IMR-90 (cell line): ENCODE results near the gene BTN1A1.

ENCODE experiments used
- CTCF ChIP-seq: conservative IDR thresholded peaks from 2 replicates; pipeline ENCODE4 v1.5.1; 2012; ENCODE audit warnings: mild to moderate bottlenecking, low read depth, low read length, improper control_type of control experiment
- ELK1 ChIP-seq: fragments of 150-350 bp; IDR thresholded peaks from 2 replicates; pipeline ENCODE4 v1.6.1; 2016; ENCODE audit warnings: low read depth, mild to moderate bottlenecking, low read length, moderate library complexity, borderline replicate concordance
- MXI1 ChIP-seq: IDR thresholded peaks from 2 replicates; pipeline ENCODE4 v1.6.1; 2012; ENCODE audit warnings: low read depth, mild to moderate bottlenecking, low read length, moderate library complexity, borderline replicate concordance
- POLR2A ChIP-seq: IDR thresholded peaks from 2 replicates; pipeline ENCODE4 v1.6.1; 2012; ENCODE audit warnings: mild to moderate bottlenecking, low read depth, low read length

- TF ChIP-seq CTCF (no peak), POLR2A (no peak), ELK1 (no peak), MXI1 (no peak)
These were observed at the start of gene BTN1A1 for GRCh38 chr6:26500102-26500501.
